Measurements from ENCODE around the gene HYKK. TPM values are rescaled to one million over a fixed set of nuclear protein-coding genes. Genes with fewer than 3 reads are reported as not detected.

HYKK gene
- 1.2 and 2.7 TPM in 2 replicates for total RNA-seq

GRCh38 chr15:78506971-78507830 lies at the start of gene HYKK:
TSS of gene HYKK (plus strand) at chr15:78507577. CDS start at chr15:78513089, 5,512 bp downstream.

GRCh38 chr15:78540141-78540870 lies 32.9 kb downstream of the HYKK start, which contains the start of gene PSMA4:
TSS of gene PSMA4 (plus strand) at chr15:78540444. CDS start at chr15:78541928, 1,484 bp downstream.

GRCh38 chr15:78565097-78565950 lies 57.9 kb downstream of the HYKK start, which contains the start of gene CHRNA5:
TSS of gene CHRNA5 (plus strand) at chr15:78565520. CDS start at chr15:78565720, 200 bp downstream.

Other genes starting within 250 kb of the HYKK start
- 2.9 and 4.1 TPM in 2 replicates for gene DNAJA4, start 243.0 kb upstream of the HYKK start, total RNA-seq
- 103 and 111 TPM in 2 replicates for gene SKIC8, start 208.0 kb upstream of the HYKK start, total RNA-seq
- not detected in 2 replicates for gene CRABP1, start 167.2 kb upstream of the HYKK start, total RNA-seq
- 8.6 and 16.1 TPM in 2 replicates for gene IREB2, start 69.4 kb upstream of the HYKK start, total RNA-seq
- gene PSMA4, start 32.9 kb downstream of the HYKK start, total RNA-seq: 283 and 346 TPM in 2 replicates
- 1.2 and 7.3 TPM in 2 replicates for gene CHRNA5, start 57.9 kb downstream of the HYKK start, total RNA-seq
- not detected in 2 replicates for gene CHRNA3, start 113.4 kb downstream of the HYKK start, total RNA-seq
- gene CHRNB4, start 133.6 kb downstream of the HYKK start, total RNA-seq: not detected in 2 replicates

All from myometrial cell (primary cell).